Activated T-cell treated with anti-CD3 and anti-CD28 coated beads, Interleukin-2, amount 50 U/mL, for 48 hours (primary cell): ENCODE measurements around the gene PITPNC1.
"Not testable (repeated sequence)": the region's sequence is repeated elsewhere in the genome, so short reads cannot be mapped to it uniquely, and the experiment has no call there.

Experiments
- DNase-seq, 2 experiments: peaks; one replicate each; pipeline ENCODE4 v3.0.0-alpha.2; 2020

Gene PITPNC1

GRCh38 chr17:67467500-67468455 lies 90.7 kb downstream of the PITPNC1 start:
- peak; percentile 15 for DNase-seq

GRCh38 chr17:67469208-67469980 lies 92.3 kb downstream of the PITPNC1 start:
- peak; percentile 35 to 37 for DNase-seq

- DNase-seq = peak in 1 of 2 experiments; percentile 15
These were observed 93.1 kb downstream of the PITPNC1 start for GRCh38 chr17:67470163-67470562.

- DNase-seq = no peak
These were observed 94.0 kb downstream of the PITPNC1 start for GRCh38 chr17:67471118-67471517.

GRCh38 chr17:67472606-67473005 lies 95.5 kb downstream of the PITPNC1 start:
- DNase-seq = peak in 1 of 2 experiments; percentile 13

- DNase-seq = peak in 1 of 2 experiments; percentile 19
These were observed 97.1 kb downstream of the PITPNC1 start for GRCh38 chr17:67474081-67474661.

GRCh38 chr17:67475161-67475937 lies 98.3 kb downstream of the PITPNC1 start:
- DNase-seq = peak; percentile 90 to 91

GRCh38 chr17:67476787-67477335 lies 99.8 kb downstream of the PITPNC1 start:
- no peak for DNase-seq

- peak; percentile 74 to 76 for DNase-seq
These were observed 100.6 kb downstream of the PITPNC1 start for GRCh38 chr17:67477687-67478086.

GRCh38 chr17:67478401-67479041 lies 101.4 kb downstream of the PITPNC1 start:
- no peak for DNase-seq

- no peak for DNase-seq
These were observed 102.1 kb downstream of the PITPNC1 start for GRCh38 chr17:67479148-67479547.

GRCh38 chr17:67480959-67481358 lies 103.9 kb downstream of the PITPNC1 start:
- not testable (repeated sequence) for DNase-seq

GRCh38 chr17:67481808-67482207 lies 104.7 kb downstream of the PITPNC1 start:
- DNase-seq = no peak

- no peak for DNase-seq
These were observed 105.7 kb downstream of the PITPNC1 start for GRCh38 chr17:67482764-67483163.

- no peak for DNase-seq
These were observed 107.2 kb downstream of the PITPNC1 start for GRCh38 chr17:67484261-67484660.

GRCh38 chr17:67485666-67486065 lies 108.6 kb downstream of the PITPNC1 start:
- no peak for DNase-seq

GRCh38 chr17:67487506-67487905 lies 110.4 kb downstream of the PITPNC1 start:
- DNase-seq = peak in 1 of 2 experiments; percentile 13

- peak in 1 of 2 experiments; percentile 11 for DNase-seq
These were observed 111.1 kb downstream of the PITPNC1 start for GRCh38 chr17:67488161-67488560.

GRCh38 chr17:67488768-67489167 lies 111.7 kb downstream of the PITPNC1 start:
- no peak for DNase-seq

- peak; percentile 49 to 53 for DNase-seq
These were observed 112.2 kb downstream of the PITPNC1 start for GRCh38 chr17:67489273-67489672.

- DNase-seq = peak in 1 of 2 experiments; percentile 2
These were observed 113.4 kb downstream of the PITPNC1 start for GRCh38 chr17:67490471-67490870.
